ACC112 (cell line): ENCODE measurements around the gene SH2D7.

Experiments used
- H2AFZ ChIP-seq: fragments of 200-600 bp; sonication (generic); one replicate; pipeline ENCODE4 v1.6.0; 2017; ENCODE audit warnings: antibody characterized with exemption, low read length; ENCODE audit not compliant: unreplicated experiment
- H3K27ac ChIP-seq: fragments of 200-600 bp; sonication (generic); 2 replicates; pipeline ENCODE4 v1.5.1; 2014; ENCODE audit warnings: low read depth, mild to moderate bottlenecking, antibody characterized with exemption, low read length, moderate library complexity
- H3K27me3 ChIP-seq: fragments of 200-600 bp; sonication (generic); 2 replicates; pipeline ENCODE4 v1.6.1; 2014; ENCODE audit warnings: mild to moderate bottlenecking, antibody characterized with exemption, low read length, moderate library complexity, mixed read lengths; ENCODE audit not compliant: insufficient read depth
- H3K36me3 ChIP-seq: fragments of 200-600 bp; sonication (generic); 2 replicates; pipeline ENCODE4 v1.6.1; 2016; ENCODE audit warnings: mild to moderate bottlenecking, antibody characterized with exemption, low read length, moderate library complexity, mixed read lengths; ENCODE audit not compliant: insufficient read depth
- H3K4me1 ChIP-seq: fragments of 200-600 bp; sonication (generic); one replicate; pipeline ENCODE4 v1.6.1; 2016; ENCODE audit warnings: low read length, mixed read lengths; ENCODE audit not compliant: insufficient read depth, unreplicated experiment, control insufficient read depth
- H3K4me3 ChIP-seq: fragments of 200-600 bp; sonication (generic); 2 replicates; pipeline ENCODE4 v1.5.1; 2014; ENCODE audit warnings: mild to moderate bottlenecking, low read depth, low read length
- H3K79me2 ChIP-seq: fragments of 200-600 bp; sonication (generic); one replicate; pipeline ENCODE4 v1.6.0; 2016; ENCODE audit warnings: low read length; ENCODE audit not compliant: control insufficient read depth, unreplicated experiment, insufficient read depth

SH2D7 gene

GRCh38 chr15:78092261-78093041, at the start of gene SH2D7:
TSS of gene SH2D7 (plus strand) at chr15:78092561. CDS start at chr15:78092585, 24 bp downstream.
- H3K79me2 ChIP-seq, result no peaks in the 10 kb centered on the region
- no peak within 1 kb of the TSS for H3K4me3 ChIP-seq
- H3K4me1 ChIP-seq, result no peaks in the 10 kb centered on the region
- H2AFZ ChIP-seq, result no peak within 1 kb of the TSS
- H3K27me3 ChIP-seq, result no peaks in the 10 kb centered on the region
- no peak within 1 kb of the TSS for H3K27ac ChIP-seq
- no peaks in the 10 kb centered on the region for H3K36me3 ChIP-seq

GRCh38 chr15:78044407-78045155, 47.8 kb upstream of the SH2D7 start:
- no peak overlapping the region for H2AFZ ChIP-seq
- H3K27me3 ChIP-seq, result no peaks in the 10 kb centered on the region
- H3K4me3 ChIP-seq, result no peak overlapping the region
- H3K79me2 ChIP-seq, result peaks cover 39% of the 10 kb centered on the region
- H3K4me1 ChIP-seq, result peaks cover 23% of the 10 kb centered on the region
- 0 out of 2 replicates have a peak, but pooled peaks cover 8% of the 10 kb centered on the region for H3K36me3 ChIP-seq
- no peak overlapping the region for H3K27ac ChIP-seq

- Histone ChIP-seq H3K4me3 (no peak overlapping the region), H3K27ac (no peak overlapping the region), H3K4me1 (peaks cover 27% of the 10 kb centered on the region), H3K36me3 (0 out of 2 replicates have a peak, but pooled peaks cover 8% of the 10 kb centered on the region), H2AFZ (no peak overlapping the region), H3K27me3 (no peaks in the 10 kb centered on the region), H3K79me2 (peaks cover 33% of the 10 kb centered on the region)
These were observed 47.2 kb upstream of the SH2D7 start for GRCh38 chr15:78045189-78045588.

- H3K4me1 ChIP-seq, result peaks cover 43% of the 10 kb centered on the region
- no peaks in the 10 kb centered on the region for H3K27me3 ChIP-seq
- 0 out of 2 replicates have a peak, but pooled peaks cover 8% of the 10 kb centered on the region for H3K36me3 ChIP-seq
- no peak overlapping the region for H2AFZ ChIP-seq
- H3K4me3 ChIP-seq, result no peak overlapping the region
- H3K27ac ChIP-seq, result no peak overlapping the region
- H3K79me2 ChIP-seq, result peaks cover 41% of the 10 kb centered on the region
These were observed 45.5 kb upstream of the SH2D7 start for GRCh38 chr15:78046796-78047341.

GRCh38 chr15:78047761-78048627, 44.4 kb upstream of the SH2D7 start:
- Histone ChIP-seq H3K36me3 (0 out of 2 replicates have a peak, but pooled peaks cover 8% of the 10 kb centered on the region), H2AFZ (no peak overlapping the region), H3K4me3 (no peak overlapping the region), H3K4me1 (peaks cover 52% of the 10 kb centered on the region), H3K27me3 (no peaks in the 10 kb centered on the region), H3K27ac (peak overlapping the region; percentile 43), H3K79me2 (peaks cover 49% of the 10 kb centered on the region)

GRCh38 chr15:78048628-78048920, 43.8 kb upstream of the SH2D7 start:
- Histone ChIP-seq H3K4me3 (no peak overlapping the region), H3K27ac (no peak overlapping the region; the same call in 1 of the 2 replicates), H3K27me3 (no peaks in the 10 kb centered on the region), H3K36me3 (0 out of 2 replicates have a peak, but pooled peaks cover 10% of the 10 kb centered on the region), H3K79me2 (peaks cover 54% of the 10 kb centered on the region), H2AFZ (no peak overlapping the region), H3K4me1 (peaks cover 52% of the 10 kb centered on the region)

GRCh38 chr15:78049691-78050440, 42.5 kb upstream of the SH2D7 start:
- 0 out of 2 replicates have a peak, but pooled peaks cover 8% of the 10 kb centered on the region for H3K36me3 ChIP-seq
- H3K27me3 ChIP-seq, result no peaks in the 10 kb centered on the region
- H3K79me2 ChIP-seq, result peaks cover 67% of the 10 kb centered on the region
- H2AFZ ChIP-seq, result no peak overlapping the region
- H3K4me3 ChIP-seq, result peak overlapping the region; percentile 5; the same call in 1 of the 2 replicates
- H3K27ac ChIP-seq, result peak overlapping the region; percentile 66
- H3K4me1 ChIP-seq, result peaks cover 52% of the 10 kb centered on the region

GRCh38 chr15:78050441-78050809, 41.9 kb upstream of the SH2D7 start:
- Histone ChIP-seq H2AFZ (no peak overlapping the region), H3K27me3 (no peaks in the 10 kb centered on the region), H3K36me3 (0 out of 2 replicates have a peak, but pooled peaks cover 8% of the 10 kb centered on the region), H3K27ac (peak overlapping the region; percentile 66), H3K4me1 (peaks cover 54% of the 10 kb centered on the region), H3K79me2 (peaks cover 69% of the 10 kb centered on the region), H3K4me3 (0 out of 2 replicates have a peak overlapping the region, but pooled peaks have one; percentile 5)

- 0 out of 2 replicates have a peak, but pooled peaks cover 8% of the 10 kb centered on the region for H3K36me3 ChIP-seq
- H2AFZ ChIP-seq, result no peak overlapping the region
- H3K27me3 ChIP-seq, result no peaks in the 10 kb centered on the region
- peaks cover 58% of the 10 kb centered on the region for H3K4me1 ChIP-seq
- H3K4me3 ChIP-seq, result 0 out of 2 replicates have a peak overlapping the region, but pooled peaks have one; percentile 5
- peak overlapping the region; percentile 66 for H3K27ac ChIP-seq
- peaks cover 72% of the 10 kb centered on the region for H3K79me2 ChIP-seq
These were observed 41.5 kb upstream of the SH2D7 start for GRCh38 chr15:78050826-78051225.
